HG03558 (cell line): ENCODE data around the gene PIWIL1.

ENCODE experiments used
- ATAC-seq: cut with Tn5 transposase; IDR thresholded peaks from one replicate; pipeline ENCODE4 v1.9.1; 2021; ENCODE audit warnings: moderate number of reproducible peaks; ENCODE audit not compliant: unreplicated experiment; ENCODE audit errors: extremely low read depth

Gene PIWIL1

DNA sequence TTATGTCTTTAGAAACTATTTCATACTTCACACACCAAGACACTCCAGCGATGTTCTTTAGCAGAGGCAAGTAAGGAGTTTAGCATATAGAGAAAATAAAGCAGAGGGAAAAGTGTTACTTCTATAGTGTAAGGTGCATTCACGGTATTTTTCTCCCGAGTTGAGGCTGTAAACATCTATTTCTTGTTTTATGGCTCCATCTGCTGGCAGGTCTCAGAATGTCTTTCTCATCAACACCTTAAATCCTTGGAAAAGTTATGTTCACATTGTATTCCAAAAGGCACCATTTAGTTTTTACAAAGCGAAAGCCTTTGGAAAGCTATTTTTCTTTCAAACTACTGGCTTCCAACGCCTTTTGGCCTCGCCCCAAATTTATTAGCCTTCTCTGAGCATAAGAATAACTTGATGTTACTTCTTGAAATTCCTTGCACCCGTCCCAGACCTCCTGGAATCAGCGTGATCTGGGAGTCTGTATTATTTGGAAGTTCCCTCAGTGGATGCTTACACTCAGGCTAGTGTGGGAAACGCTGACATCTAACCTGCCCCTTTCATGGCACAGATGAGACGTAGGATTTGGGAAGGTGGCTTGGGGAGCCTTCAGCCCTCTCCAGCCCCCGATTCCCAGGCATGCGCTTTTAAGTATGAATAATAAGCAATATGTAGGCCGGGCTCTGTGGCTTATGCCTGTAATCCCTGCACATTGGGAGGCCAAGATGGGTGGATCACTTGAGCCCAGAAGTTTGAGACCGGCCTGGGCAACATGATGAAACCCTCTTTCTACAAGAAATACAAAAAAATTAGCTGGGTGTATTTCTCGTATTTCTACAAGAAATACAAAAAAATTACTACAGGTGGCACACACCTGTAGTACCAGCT, 1.9 kb upstream of the PIWIL1 start:
- no peak for ATAC-seq

DNA sequence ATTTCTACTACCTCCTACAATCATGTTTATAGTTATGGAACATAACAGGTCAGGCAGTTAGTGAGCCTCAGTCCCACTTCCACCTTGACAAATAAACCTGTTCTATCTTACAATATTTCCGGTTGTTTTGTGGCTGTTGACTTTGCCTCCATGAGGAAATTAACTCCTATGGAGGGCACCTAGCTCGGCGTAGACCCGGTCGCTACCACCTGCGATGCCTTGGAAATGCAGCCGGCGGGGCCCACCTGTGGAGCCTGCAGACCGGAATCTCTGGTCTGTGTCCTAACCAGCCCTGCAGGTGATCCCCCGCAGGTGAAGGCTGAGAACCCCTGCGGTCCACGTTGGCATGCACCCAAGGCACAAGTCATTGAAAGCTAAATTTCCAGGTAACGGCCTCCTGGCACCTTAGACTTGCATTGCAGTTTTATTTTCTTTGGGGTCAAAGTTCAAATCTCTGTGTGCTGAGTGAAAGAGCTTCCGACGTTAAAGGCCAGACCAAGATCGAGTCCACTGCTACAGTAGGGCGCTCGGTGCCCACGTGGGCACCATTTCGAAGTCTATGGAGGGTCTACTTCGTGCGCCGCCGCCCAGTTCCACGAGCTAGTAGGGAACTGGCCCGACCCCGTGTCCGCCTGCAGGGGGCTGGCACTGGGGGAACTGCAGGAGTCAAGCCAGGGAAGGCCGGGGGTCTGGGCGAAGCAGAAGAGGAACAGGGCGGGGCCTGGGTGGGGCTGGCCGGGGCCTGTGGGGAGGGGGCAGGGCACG, 782 bp upstream of the PIWIL1 start:
- no peak for ATAC-seq

DNA sequence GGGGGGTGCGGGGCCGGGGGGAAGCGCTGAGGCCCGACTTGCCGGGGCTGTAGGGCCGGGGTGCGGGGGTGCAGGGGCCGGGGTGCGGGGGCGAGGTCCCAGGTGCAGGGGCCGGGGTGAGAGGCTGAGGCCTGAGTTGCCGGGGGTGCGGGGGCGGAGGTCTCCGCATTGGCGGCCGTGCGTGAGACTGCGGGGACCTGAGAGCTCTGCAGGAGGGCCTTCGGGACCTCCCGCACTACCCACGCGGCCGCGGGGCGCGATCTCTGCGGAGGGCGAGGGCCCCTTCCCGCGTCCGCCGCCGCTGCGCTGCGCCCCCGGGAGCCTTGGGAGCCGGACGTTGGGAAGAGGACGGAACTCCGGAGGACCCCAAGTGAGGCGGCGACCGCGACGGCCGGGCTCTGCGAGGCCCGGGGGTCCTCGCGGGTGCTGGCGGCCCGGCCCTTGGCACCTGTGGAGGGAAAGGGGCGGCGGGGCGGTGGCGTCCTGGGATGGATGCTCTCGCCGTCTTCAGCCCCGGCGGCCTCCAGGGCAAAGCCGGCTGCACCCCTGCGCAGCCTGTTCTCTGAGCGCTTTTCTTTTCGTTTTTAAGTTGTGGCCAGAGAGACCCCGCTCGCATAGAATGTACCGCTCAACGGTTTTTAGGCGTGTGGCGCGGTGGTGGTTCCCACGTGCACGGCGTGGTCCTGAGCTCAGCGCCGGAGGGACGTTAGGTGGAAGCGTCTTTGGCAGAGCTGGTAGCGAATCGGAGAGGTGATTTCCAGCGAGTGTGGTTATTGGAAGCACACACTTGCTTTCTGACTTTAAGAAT, 1.3 kb downstream of the PIWIL1 start:
- no peak for ATAC-seq

DNA sequence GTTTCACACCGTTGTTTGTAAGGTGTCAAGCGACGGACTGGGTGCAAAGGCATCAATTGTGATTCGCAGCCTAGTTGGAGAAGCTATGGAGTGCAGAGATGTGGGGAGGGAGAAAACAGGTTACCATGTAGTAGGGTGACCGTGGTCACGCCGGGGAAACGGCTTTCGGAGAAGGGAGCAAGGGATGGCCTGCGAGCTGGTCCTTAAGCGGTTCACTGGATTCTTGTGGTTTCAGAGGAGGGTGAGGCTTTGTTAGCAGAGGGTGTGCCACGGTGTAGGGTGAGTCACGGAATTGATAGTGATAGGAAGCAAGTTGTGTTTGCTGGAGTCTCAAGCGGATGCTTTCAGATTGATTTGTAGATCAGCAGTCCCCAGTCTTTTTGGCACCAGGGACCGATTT, 2.3 kb downstream of the PIWIL1 start:
- ATAC-seq: no peak

DNA sequence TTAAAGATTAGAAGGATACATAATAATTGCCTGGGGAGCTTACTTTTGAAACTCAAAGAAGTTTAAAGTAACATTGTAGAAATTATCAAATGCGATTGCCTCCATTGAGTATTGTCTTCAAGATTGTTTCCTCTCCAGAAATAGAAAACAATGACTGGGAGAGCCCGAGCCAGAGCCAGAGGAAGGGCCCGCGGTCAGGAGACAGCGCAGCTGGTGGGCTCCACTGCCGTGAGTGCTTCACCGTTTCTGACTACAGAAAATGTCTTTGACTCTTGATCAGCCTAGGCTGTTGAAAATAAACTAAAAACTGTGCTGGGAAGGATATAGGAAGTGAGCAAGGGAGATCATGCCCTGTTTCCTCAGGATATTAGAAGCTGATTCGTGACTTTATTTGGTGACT, 4.8 kb downstream of the PIWIL1 start:
- ATAC-seq: no peak

DNA sequence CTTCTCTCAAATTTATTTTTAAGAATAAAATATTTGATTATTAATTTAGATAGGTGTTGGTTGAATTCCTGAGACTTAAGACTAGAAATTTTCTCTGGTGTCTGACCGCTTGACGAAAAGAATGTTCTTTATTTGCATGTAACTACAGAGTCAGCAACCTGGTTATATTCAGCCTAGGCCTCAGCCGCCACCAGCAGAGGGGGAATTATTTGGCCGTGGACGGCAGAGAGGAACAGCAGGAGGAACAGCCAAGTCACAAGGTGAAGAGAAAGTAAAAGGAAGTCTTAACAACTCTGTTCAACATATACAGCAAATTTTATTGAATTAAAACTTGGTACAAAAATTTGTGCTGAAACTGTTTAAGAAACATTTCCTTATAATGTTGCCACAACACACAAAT, 5.2 kb downstream of the PIWIL1 start:
- no peak for ATAC-seq

DNA sequence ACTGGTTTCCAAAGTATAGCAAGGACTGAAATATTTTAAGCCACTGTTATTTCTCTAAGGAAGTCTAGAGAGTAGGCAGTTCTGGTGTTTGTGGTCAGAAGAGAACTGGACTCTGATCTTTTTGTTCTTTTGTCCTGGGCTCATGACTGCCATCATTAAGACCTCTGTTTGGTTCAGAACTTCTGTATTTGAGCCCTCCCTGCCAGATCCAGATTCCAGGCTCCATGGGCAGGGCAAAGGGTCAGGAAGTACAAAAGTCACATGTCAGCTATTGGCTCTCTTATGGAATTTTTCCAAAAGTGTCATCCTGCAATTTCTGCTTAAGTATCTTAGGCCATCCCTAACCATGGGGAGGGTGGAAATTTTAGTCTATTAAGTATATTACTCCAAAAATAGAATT, 6.8 kb downstream of the PIWIL1 start:
- no peak for ATAC-seq

DNA sequence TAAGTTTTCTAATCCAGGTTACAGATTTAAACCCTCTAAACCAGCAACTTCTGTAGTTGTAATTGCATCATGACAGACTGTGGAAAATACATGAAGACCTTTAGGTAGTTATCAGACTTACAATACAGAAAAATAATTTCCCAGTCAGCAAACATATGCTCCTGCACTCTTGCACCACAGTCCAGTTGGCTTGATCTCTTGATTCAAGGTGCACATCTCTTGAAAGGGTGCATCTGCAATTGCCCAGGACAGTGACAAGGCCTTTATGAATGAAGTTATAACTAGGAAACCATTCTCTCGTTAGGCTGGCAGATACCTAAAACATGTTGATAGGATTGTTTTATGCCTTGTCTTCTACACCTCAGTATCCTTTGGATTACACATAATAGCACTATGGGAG, 7.6 kb downstream of the PIWIL1 start:
- no peak for ATAC-seq

DNA sequence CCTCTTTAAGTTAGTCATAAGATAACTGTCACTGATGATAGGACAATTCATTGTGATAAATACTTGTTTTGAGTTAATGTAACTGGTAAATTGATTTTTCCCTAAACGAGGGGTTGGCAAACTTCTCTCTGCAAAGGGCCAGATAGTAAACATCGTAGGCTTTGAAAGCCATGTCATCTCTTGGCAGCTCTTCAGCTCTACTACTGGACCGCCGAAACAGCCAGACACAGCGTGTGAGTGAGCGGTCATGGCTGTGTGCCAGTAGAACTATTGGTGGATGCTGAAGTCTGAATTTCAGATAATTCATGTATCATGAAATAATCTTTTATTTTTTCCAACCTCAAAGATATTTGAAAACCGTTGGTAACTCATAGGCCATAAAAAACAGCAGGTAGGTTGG, 9.9 kb downstream of the PIWIL1 start:
- no peak for ATAC-seq

DNA sequence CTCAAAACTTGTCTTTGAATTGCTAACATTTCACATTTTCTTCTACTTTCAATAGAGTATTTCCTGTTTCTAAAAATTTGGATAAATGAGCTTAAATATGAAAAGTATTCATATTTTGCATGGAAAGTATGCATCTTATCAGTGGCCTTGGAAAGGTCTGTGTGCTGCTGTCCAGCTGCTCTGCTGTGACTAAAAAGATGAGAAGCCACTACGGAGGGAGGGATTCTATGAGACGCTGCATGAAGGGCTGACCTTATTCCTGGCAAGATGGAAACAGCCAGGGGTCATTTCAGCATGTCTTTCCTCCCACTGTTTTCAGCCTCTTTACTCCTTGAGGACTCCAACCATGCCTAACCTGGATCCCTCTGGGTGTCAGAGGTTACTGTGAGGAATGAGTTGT, 13.0 kb downstream of the PIWIL1 start:
- ATAC-seq: no peak

DNA sequence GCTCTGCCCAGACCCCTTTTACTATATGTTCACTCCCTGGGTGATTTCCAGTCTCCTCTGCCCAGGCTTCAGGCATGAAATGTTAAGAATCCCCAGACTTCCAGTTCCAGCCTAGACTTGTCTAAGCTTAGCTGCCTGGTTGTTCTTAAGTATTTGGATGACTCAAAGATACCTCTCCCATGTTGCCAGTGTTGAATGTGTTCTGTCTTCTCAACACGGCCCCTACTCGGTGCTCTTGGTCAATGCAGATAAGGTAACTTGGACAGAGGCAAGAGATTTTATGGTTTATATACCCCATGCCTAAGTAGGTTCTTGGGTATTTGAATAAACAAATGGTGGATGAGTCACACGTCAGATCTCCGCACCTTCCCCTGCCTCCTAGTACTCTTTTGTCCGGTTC, 13.6 kb downstream of the PIWIL1 start:
- no peak for ATAC-seq

DNA sequence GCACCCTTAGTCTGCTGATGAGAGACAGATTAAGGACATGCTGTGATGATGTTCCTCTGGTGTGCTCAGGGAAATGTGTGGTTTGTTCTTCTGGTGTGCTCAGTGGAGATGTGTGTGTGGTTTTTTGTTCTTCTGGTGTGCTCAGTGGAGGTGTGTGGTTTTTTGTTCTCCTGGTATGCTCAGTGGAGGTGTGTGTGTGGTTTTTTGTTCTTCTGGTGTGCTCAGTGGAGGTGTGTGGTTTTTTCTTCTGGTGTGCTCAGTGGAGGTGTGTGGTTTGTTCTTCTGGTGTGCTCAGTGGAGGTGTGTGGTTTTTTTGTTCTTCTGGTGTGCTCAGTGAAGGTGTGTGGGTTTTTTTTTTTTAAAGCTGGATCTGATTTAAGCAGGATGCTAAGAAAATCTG, 15.4 kb downstream of the PIWIL1 start:
- no peak for ATAC-seq

DNA sequence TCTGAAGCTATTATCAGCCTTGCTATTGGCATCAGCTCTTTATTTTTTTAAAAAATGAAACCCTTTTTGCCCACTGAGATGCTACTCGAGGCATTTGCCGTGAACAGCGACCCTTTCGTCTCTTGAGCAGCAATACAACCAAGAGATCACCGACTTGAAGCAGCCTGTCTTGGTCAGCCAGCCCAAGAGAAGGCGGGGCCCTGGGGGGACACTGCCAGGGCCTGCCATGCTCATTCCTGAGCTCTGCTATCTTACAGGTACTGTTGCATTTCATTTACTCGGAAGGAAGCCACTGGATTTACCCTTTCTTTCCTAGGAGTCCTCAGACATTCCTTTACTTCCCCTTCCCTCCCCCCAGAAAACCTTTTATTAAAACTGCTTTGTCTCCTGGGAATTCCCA, 16.7 kb downstream of the PIWIL1 start:
- no peak for ATAC-seq

DNA sequence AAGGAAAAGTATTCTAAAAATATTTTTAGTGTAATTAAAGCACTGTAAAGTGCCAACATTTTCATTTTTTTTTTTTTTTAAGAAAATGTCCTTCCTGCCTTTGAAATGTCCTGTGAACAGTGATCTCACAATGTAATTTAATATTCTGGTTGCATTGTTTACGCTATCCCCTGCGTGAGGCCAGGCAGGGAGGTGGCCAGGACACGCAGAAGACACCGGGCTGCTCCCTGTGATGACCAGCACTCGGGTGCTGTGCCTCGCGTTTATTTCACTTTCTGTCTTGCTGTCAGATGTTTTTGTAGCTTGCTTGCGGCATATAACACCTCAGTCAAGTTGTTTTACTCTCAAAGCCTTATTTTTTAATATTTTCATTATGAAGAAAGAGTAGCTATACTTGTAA, 18.5 kb downstream of the PIWIL1 start:
- no peak for ATAC-seq

DNA sequence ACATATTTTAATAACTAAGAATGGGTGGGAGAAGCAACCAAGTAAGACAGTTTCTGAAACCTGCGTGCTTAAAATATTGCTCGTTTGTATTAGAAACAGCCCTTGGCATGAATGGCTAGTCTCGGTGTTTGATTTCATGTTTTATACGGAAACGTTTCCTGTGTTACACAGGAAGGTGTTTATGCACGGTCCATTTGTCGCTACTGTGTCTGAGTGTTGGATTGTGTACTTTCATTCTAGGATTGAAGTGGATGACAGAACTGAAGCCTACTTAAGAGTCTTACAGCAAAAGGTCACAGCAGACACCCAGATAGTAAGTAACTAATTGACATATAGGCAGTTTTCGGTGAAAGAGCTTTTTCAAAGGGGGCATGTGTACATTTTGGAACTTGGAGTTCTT, 19.6 kb downstream of the PIWIL1 start:
- no peak for ATAC-seq

DNA sequence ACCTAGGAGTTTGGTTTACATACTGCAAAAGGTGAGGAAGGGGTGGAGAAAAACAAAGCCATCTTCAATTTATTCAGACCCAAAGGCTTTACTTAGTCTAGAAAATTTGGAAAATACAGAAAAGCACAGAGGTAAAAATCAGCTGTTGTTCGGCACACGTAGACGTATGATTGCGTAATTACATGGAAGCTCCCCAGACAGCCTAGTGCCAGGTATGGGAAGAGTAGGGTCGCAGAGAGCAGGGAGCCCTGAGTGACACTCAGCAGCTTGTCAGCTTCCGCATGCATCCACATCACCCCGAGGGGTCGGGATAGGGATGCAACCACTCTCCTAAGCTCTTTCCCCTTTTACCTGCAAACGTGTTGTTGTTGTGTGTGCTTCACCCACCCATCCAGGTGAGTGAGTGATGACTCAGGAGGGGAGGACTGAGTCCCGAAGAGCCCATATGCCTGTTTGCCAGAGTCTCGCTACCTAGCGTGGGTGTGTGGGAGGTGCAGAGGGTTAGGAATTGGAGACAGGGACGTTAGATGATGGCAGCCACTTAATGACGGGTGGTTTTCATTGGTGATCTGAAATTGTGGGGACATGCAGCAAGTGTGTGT, 20.1 kb downstream of the PIWIL1 start:
- ATAC-seq: no peak

DNA sequence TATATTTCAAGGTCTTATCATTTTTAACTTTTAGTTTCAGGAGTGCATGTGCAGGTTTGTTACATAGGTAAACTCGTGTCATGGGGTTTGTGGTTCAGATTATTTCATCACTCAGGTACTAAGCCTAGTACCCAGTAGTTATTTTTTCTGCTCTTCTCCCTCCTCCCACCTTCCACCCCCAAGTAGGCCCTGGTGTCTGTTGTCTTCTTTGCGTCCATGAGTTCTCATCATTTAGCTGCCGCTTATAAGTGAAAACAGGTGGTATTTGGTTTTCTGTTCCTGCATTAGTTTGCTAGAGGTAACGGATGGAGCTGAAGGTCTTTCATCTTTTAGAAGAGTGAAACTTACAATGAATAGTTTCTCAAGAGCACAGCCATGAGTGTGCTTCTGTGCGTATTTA, 24.4 kb downstream of the PIWIL1 start:
- ATAC-seq: no peak

DNA sequence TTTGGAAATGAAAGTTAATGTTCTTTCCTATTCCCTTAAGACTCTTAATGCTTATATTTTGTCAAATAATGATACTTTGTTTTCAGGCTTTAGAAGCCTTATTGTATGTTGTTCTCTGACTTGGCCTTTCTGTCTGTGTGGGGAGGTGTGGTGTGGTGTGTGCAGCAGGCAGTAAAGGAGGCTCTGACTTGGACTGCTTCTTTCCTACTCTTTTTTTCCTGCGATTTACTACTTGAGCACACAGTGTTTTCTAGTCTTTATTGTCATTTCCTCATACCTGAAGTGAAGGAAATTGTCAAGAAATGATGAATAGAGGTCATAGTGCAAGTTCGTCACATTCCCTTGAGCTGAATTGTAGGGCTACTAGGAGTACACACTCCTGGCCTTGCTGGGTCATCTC, 26.9 kb downstream of the PIWIL1 start:
- no peak for ATAC-seq

DNA sequence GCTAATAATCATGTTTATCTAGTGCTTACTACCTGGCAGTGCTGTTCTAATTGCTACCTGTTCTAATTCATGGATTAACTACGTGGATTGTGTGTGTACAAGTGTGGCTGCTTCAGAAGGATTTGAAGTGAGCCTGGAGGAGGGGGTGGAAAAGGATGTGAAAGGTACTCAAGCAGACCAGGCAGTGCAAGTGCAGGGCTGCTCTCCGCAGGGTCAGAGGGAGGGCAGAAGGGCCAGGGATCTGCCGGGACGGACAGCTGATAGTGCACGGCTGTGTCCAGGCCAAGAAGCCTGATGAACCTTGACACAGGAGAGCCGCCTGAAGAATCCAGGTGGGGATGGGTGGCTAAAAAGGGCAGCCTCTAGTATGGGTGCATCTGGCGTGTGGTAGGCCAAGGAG, 28.5 kb downstream of the PIWIL1 start:
- ATAC-seq: no peak

DNA sequence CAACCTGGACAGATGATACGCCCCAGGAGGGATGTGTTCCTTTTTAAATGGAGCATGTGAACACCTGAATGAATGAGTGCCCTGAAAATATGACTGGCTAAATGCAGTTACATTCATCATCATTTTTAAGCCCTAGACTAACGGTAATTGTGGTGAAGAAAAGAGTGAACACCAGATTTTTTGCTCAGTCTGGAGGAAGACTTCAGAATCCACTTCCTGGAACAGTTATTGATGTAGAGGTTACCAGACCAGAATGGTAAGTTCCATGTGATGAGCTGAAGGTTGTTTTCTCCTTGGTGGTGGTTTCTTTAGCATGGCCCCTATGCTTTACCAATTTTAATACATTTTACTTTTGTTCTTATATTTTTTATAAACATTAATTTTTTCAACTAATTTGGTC, 29.3 kb downstream of the PIWIL1 start:
- ATAC-seq: no peak

DNA sequence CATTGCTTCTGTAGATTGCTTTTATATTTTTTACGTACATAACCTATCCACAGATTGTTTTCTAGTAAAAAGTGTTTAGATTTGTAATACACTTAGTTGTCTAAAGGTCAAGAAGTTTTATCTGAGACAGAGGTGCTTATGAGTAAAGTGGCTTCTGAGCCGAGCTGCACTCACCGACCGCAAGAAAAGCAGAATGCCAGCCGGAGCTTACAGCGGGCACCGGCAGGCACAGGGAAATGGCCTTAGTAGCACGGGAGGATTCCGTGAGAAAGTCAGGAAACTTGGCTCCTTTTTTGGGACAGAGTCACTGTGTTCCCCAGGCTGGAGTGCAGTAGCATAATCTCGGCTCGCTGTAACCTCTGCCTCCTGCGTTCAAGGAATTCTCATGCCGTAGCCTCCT, 29.8 kb downstream of the PIWIL1 start:
- no peak for ATAC-seq
